ENCODE measurements around the gene CCDC12. TPM values are rescaled to one million over a fixed set of nuclear protein-coding genes. Genes with fewer than 3 reads are reported as not detected.

The CCDC12 gene
- total RNA-seq, 4 donors from 2014 or later = 43.2 to 60.6 (median 51.8) TPM

DNA sequence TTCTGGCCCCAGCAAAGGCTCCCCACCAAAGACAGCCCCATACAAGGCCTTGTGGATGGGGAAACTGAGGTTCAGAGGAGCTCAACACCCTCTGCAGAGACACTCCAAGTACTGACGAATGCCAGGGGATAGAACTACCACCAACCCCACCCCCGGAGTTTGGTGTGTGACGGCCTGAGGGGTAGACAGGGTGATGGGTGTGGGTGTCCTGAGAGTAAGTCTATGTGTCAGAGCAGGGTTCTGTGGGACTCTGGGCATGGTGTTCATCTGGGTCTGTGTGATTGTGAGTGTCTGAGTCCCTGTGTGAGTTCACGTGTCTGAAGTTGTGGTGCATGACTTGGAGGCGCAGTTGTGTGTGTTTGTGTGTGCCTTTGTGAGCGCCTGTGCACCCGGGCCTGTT lies 91.6 kb downstream of the CCDC12 start:
- 90 to 99% methylated on average over 7 of the region's 7 CpGs for WGBS, 2 donors
- Histone ChIP-seq H3K4me1 (peaks cover 6 to 26% of the 10 kb centered on the region in 2 donors), H3K36me3 (no peaks in the 10 kb centered on the region), H3K27ac (no peak overlapping the region), H3K27me3 (no peaks in the 10 kb centered on the region), H3K4me3 (replicated peaks in 1 of 3) (no peak overlapping the region), H3K9me3 (no peaks in the 10 kb centered on the region)
- no peak for TF ChIP-seq POLR2A (IDR thresholded peaks at IDR 0.05)
- TF ChIP-seq, protein P1, sequence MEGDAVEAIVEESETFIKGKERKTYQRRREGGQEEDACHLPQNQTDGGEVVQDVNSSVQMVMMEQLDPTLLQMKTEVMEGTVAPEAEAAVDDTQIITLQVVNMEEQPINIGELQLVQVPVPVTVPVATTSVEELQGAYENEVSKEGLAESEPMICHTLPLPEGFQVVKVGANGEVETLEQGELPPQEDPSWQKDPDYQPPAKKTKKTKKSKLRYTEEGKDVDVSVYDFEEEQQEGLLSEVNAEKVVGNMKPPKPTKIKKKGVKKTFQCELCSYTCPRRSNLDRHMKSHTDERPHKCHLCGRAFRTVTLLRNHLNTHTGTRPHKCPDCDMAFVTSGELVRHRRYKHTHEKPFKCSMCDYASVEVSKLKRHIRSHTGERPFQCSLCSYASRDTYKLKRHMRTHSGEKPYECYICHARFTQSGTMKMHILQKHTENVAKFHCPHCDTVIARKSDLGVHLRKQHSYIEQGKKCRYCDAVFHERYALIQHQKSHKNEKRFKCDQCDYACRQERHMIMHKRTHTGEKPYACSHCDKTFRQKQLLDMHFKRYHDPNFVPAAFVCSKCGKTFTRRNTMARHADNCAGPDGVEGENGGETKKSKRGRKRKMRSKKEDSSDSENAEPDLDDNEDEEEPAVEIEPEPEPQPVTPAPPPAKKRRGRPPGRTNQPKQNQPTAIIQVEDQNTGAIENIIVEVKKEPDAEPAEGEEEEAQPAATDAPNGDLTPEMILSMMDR (IDR thresholded peaks at IDR 0.05) = no peak
- DNase-seq = no peak
- intact Hi-C loops (cut with DNase I) = no loop called here

DNA sequence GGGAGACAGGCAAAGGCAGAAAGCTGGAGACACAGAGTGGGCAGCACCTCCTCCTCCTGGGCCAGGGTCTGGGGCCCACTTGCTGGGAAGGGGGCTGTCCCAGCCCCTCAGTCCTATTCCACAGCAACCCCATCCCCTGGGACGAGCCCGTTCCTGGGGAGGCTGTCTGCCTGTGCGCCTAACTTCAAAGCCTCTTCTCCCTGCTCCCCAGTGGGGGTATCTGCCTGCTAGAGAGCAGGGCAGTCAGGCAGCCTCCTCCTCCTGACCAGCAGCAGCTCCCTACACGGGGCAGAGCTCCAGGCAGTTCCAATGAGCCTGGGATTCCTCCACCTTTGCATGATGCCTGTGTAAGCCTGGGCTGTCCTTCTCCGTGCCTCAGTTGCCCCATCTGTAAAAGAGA lies 92.1 kb downstream of the CCDC12 start:
- TF ChIP-seq POLR2A (IDR thresholded peaks at IDR 0.05) = no peak
- TF ChIP-seq, protein P1 (IDR thresholded peaks at IDR 0.05) = no peak
- peaks cover 6 to 26% of the 10 kb centered on the region in 2 donors for H3K4me1 ChIP-seq
- intact Hi-C loops (cut with DNase I) = no loop called here
- no peaks in the 10 kb centered on the region for H3K9me3 ChIP-seq
- no peaks in the 10 kb centered on the region for H3K27me3 ChIP-seq
- DNase-seq = no peak
- H3K4me3 ChIP-seq (replicated peaks in 1 of 3) = no peak overlapping the region
- 57 to 91% methylated on average over 4 to 5 of the region's 5 CpGs for WGBS, 2 donors
- H3K27ac ChIP-seq = no peak overlapping the region
- H3K36me3 ChIP-seq = no peaks in the 10 kb centered on the region

DNA sequence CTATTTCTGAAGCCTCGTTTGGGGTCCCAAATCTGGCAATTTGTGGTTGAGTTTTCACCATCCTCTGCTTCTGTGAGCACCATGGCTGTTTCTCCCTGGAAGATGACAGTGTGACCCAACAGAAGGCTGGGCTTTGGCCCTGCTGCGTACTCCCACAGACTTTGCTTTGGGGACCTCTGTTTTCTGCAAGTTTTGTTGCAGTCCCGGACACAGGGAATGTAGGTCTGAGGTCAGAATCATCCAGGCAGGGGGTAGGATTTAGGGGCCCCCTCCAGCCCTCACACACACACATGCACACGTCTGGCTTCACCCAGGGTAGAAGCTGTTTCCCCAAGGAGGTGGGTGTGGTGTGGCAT lies 92.7 kb downstream of the CCDC12 start:
- peaks cover 10 to 31% of the 10 kb centered on the region in 2 donors for H3K4me1 ChIP-seq
- intact Hi-C loops (cut with DNase I) = no loop called here
- no peak overlapping the region for H3K27ac ChIP-seq

DNA sequence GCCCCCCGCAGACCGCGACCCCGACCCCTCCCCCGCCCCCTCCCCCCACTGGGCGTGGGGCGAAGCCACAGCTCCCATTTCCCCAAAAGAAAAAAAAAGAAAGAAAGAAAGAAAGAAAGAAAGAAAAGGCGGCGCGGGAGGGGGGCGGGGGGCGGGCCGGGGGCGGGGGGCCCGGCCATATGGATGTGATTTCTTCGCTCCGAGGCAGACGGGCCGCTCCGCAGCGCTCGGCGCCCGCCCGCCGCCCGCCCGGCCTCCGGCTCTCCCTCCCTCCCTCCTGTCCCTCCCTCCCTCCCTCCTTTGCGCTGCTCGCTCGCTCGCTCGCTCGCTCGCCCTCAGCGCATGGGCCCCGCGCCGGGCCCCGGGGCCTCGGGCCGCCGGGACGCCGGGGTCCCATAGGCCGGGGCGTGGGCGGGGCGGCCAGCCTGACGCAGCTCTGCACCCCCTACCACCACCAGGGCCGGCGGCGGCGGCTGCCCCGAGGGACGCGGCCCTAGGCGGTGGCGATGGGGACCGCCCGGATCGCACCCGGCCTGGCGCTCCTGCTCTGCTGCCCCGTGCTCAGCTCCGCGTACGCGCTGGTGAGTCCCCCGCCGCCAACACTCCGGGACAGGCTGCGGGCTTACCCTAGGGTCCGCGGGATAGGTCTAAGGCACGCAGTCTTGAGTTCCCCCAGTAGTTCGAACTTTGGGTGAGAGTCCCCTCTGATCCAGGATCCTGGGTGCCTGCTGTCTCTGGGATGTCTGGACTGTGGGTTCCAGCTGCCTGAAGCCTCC lies 93.3 kb downstream of the CCDC12 start:
- TF ChIP-seq, protein P1 (IDR thresholded peaks at IDR 0.05) = no peak
- no peak for TF ChIP-seq POLR2A (IDR thresholded peaks at IDR 0.05)

More for the DNA sequence above, 92.7 kb downstream of the CCDC12 start:
- Histone ChIP-seq H3K27me3 (no peaks in the 10 kb centered on the region), H3K9me3 (no peaks in the 10 kb centered on the region), H3K4me3 (replicated peaks in 1 of 3) (peak overlapping the region in 1 of 3 donors; percentile 40), H3K36me3 (no peaks in the 10 kb centered on the region)
- TF ChIP-seq, protein P1 (IDR thresholded peaks at IDR 0.05) = no peak
- no peak for TF ChIP-seq POLR2A (IDR thresholded peaks at IDR 0.05)
- no peak for DNase-seq
- 60 to 83% methylated on average over 3 to 4 of the region's 4 CpGs for WGBS, 2 donors

DNA sequence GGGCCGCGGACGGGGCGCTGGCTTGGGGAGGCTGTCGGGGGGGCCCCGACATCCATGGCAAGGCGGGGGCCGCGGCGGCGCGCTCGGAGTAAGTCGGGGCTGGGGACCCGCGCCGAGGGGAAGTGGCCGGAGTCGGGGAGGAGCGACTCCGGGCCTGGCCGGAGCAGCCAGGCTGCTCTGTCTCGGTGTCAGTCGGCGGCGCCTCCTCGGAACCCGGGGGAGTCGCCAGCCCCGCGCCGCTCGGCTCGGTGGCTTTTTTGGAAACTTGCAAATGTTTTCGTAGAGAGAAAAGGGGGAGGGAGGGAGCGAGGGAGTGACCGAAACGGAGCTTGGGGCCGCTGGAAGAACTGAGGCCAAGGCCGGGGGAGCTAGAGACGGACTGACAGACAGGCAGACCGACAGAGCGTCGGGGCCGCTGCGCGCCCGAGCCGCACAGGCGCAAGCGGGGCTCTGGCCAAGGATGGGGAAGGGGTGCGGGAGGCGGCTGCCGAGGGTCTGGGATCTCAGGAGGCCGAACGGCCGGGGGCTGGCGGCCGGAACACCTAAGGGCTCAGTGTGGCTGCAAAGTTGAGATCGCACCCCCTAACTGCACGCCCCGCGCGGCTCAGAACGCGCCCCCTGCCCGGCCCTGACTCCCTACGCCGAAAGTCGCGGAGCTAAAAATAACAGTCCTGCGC lies 94.0 kb downstream of the CCDC12 start:
- H3K27ac ChIP-seq = peak overlapping the region in 1 of 3 donors; percentile 72
- no peak for DNase-seq
- intact Hi-C loops (cut with DNase I) = no loop called here
- WGBS, 2 donors = 0% methylated on average over 32 to 35 of the region's 72 CpGs
- H3K9me3 ChIP-seq = no peaks in the 10 kb centered on the region
- H3K36me3 ChIP-seq = no peaks in the 10 kb centered on the region
- TF ChIP-seq, protein P1 (IDR thresholded peaks at IDR 0.05) = no peak
- no peak for TF ChIP-seq POLR2A (IDR thresholded peaks at IDR 0.05)
- peaks cover 10 to 36% of the 10 kb centered on the region in 2 donors for H3K4me1 ChIP-seq
- no peaks in the 10 kb centered on the region for H3K27me3 ChIP-seq
- H3K4me3 ChIP-seq (replicated peaks in 1 of 3) = peak overlapping the region in 2 of 3 donors; percentile 10 to 40

More for the DNA sequence above, 93.3 kb downstream of the CCDC12 start:
- Histone ChIP-seq H3K36me3 (no peaks in the 10 kb centered on the region), H3K4me1 (peaks cover 10 to 36% of the 10 kb centered on the region in 2 donors), H3K4me3 (replicated peaks in 1 of 3) (peak overlapping the region in 1 of 3 donors; percentile 40), H3K27ac (peak overlapping the region in 1 of 3 donors; percentile 72), H3K9me3 (no peaks in the 10 kb centered on the region), H3K27me3 (no peaks in the 10 kb centered on the region)
- 0 to 8% methylated on average over 36 to 40 of the region's 78 CpGs for WGBS, 2 donors
- intact Hi-C loops (cut with DNase I) = no loop called here
- no peak for DNase-seq

All from thyroid gland (tissue), 4 donors.